Eye (tissue), 1 donor: Measurements from ENCODE around the gene SMAP2.
A peak's percentile ranks its signal among the peaks of the same experiment; 100 is the strongest.
"Not testable (repeated sequence)": the region's sequence is repeated elsewhere in the genome, so short reads cannot be mapped to it uniquely, and the experiment has no call there.

Experiments used
- DNase-seq: peaks from one replicate; pipeline ENCODE4 v3.0.0-alpha.2; 2015

Gene SMAP2

GRCh38 chr1:40373323-40374283, at the start of gene SMAP2:
SMAP2 (plus strand) TSS chr1:40373727; CDS start chr1:40374121, 394 bp downstream.
- DNase-seq = peak; percentile 98

DNA sequence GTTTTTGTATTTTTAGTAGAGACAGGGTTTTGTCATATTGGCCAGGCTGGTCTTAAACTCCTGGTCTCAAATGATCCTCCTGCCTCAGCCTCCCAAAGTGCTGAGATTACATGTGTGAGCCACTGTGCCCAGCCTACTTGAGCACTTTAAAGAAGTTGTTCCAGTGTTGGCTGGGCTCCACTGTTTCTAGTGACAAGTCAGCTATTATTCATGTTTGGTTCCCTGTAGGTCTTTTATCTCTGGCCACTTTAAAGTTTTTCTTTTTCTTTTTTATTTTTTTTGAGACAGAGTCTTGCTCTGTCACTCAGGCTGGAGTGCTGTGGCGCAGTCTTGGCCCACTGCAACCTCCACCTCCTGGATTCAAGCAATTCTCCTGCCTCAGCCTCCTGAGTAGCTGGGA, 42.1 kb upstream of the SMAP2 start:
- DNase-seq = not testable (repeated sequence)

DNA sequence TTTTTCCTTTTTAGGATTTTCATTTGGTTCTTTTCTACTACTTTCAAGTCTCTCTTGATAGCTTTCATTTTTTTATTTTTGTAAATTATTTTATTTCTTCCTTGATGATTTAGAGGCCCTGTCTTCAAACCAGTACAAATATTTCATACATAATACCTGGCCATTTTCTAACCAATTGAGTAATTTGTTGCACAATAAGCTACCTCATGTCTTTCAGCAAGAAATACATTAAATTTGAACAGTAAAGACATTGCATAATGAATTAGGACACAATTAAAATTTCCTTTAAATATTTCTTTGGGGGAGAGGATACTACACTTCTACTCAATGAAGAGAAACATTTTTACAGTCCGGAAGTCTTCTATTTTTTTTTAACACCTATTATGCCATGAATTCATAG, 40.8 kb upstream of the SMAP2 start:
- DNase-seq = no peak

DNA sequence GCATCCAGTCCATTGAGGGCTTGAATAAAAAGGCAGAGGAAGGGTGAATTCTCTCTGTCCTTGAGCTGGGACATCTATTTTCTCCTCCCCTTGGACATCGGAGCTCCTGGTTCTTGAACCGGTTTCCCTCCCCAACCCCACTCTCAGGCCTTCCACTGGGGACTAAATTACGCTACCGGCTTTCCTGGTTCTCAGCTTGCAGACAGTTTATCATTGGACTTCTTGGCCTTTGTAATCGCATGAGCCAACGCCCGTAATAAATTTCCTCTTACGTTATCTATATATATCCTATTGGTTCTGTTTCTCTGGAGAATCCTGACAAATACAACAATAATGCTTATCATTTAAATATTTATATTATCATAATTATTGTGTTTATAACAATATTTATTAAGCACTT, 36.1 kb upstream of the SMAP2 start:
- no peak for DNase-seq

DNA sequence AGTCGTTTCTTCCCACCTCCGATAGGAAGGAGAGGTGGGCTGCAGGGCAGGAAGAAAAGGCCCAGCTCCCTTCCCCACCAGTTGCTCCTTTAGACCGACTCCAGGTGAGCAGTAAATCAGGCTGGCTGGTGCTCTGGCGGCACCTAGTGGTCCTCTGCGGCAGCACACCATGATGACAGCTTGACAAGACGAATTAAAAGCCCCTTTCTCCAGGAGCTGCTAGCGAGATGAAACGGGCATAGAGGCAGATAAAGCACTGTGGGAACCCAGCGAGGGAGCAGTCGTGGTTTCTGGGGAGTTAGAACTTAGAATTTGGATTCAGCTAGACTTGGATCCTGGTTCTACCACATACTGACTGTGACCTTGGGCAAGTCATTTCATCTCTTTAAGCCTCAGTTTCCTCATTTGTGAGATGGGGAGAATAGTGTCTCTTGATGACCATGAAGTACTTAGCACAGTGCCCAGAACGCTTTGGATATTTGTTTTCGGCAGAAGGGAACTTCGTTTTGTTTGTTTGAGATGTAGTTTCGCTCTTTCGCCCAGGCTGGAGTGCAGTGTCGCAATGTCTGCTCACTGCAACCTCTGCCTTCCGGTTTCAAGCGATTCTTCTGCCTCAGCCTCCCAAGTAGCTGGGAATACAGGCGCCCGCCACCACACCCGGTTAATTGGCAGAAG, 34.6 kb upstream of the SMAP2 start:
- peak; percentile 95 for DNase-seq

DNA sequence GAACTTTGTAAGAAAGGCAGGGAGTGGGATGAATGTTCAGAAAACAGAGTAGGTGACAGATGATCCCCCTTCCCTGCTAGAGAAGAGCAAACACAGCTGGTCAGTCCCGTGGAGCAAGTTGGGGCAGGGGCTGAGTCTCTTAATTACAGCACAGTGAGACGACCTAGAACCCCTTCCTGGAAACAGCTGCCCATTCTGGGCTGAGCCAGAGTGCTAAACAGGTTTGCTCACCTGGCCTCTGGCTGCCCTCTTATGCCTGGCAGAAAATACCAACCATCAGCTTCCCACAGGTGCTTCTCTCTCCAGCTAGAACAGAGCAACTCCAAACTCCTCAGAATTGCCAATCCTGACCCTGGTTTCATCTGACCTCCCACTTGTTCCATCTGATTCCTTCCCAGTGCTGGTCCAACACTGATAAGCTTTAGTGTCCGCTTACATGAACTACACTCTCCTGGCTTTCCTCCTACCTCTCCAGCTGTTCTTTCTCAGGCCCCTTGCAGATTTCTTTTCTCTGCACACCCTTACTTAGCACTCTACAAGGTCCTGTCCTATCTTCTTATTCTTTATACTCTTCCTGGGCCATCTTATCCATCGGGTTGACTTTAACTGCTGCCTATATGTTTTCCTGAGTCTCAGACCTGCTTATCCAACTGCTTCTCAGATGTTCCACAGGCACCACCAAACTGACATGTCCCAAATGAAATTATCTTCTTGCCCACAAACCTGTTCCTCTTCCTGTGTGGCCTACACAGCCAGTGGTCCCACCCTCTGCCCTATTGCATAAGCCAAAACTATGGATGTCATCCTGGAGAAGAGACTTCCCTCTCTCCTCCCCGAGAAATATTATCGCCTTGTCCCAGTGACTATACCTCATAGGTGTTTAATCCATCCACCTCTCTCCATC, 33.9 kb upstream of the SMAP2 start:
- DNase-seq = no peak

DNA sequence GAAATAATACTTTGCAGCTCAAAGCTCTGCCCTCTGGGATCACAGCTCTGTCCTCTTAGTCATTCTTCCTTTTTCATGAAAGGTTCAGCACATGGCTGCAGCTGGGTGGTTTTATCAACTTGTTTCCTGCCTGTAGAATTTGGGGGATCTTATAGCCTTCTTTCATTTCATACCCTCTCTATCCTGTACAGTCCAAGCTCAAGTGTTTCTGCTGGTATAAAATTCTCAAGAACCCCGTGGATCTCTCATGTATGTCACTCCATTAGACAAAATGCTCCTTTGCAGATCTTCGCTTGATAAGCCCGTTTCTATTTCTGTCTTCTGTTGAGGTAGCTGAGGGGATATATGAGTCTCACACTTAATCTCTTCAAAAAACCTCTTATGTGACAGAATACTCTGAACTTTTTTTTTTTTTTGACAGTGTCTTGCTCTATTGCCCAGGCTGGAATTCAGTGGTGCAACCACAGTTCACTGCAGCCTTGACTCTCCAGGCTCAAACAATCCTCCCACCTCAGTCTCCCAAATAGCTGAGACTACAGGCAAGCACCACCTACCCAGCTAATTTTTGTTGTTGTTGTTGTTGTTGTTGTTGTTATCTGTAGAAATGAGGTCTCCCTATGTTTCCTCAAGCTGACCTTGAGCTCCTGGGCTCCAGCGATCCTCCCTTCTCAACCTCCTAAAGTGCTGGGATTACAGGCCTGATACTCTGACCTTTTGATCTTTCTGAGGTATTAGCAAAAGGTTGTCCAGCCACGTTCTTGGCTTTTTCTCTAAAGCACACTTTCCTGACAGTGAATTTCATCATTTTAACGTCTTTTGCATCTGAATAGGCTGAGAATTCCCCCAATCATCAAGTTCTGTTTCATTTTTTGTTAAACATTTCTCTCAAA, 31.8 kb upstream of the SMAP2 start:
- no peak for DNase-seq

DNA sequence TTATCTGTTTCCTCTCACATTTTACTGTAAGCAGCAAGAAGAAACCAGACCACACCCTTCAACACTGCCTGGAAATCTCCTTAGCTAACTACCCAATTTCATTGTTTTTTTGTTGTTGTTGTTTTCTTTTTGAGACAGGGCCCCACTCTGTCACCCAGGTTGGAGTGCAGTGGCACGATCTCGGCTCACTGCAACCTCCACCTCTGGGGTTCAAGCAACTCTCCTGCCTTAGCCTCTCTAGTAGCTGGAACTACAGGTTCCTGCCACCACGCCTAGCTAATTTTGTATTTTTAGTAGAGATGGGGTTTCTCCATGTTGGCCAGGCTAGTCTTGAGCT, 31.2 kb upstream of the SMAP2 start:
- not testable (repeated sequence) for DNase-seq

DNA sequence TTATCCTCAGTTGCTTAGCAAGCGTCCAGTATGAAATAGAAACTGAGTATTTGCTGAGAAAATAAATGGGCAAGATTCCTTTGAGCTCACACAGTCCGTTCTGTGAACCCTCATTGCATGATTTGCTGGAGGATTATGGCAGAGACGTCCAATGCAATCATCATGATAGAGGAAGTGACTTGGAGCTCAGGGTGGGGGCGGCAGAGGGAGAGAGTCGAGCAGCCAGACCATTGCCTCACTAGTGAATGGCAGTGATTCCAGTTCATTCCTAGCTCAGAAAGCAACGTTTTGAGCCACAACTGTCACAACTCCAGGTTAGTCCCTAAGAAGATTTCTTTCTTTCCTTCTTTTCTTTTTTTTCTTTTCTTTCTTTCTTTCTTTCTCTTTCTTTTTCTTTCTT, 28.9 kb upstream of the SMAP2 start:
- DNase-seq = peak; percentile 65

GRCh38 chr1:40350391-40350790, 23.1 kb upstream of the SMAP2 start:
- DNase-seq = no peak

DNA sequence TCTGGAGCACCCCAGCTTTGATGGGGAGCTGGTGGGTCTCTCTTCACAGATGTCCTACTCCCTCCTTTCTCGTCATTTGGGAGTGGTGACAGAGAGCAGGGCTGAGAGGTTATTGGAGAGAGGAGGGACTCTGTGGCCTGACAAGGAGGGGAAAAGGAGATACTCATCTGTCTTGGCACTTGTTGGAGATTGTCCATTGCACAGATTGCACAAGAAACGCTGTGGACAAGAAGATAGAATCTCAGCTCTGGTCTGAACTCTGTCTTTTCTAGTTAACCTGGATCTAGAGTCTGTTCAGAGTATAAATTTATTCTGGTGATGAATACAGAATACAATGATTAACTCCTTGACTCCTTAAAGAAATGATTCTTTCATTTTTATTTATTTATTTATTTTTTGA, 22.4 kb upstream of the SMAP2 start:
- no peak for DNase-seq

GRCh38 chr1:40352126-40352525, 21.4 kb upstream of the SMAP2 start:
- no peak for DNase-seq

- DNase-seq = no peak
These were observed 20.4 kb upstream of the SMAP2 start for GRCh38 chr1:40353082-40353481.

DNA sequence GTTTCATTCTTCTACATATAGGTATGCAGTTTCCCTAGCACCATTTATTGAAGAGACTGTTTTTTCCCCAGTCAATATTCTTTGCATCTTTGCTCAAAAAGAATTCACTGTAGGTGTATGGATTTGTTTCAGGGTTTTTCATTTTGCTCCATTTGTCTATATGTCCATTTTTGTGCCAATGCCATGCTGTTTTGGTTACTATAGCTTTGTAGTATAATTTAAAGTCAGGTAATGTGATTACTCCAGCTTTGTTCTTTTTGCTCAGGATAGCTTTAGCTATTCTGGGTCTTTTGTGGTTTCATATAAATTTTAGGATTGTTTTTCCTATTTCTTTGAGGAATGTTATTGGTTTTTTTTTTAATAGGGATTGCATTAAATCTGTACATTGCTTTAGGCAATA, 15.9 kb upstream of the SMAP2 start:
- no peak for DNase-seq

DNA sequence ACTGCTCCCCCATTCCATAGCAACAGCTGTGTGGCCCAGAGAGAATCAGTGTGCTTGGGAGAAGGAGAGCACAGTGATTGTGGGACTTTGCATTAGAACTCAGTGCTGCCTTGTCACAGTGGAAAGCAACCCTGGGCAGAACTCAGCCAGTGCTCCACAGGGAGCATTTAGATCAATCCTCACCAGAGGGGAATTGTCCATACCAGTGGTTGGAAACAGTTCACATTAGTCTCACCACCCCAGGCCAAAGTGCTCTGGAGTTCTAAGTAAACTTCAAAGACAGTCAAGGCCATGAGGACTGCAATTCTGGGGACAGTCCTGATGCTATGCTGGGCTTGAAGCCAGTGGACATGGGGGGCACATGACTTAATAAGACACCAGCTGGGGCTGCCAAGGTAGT, 12.9 kb upstream of the SMAP2 start:
- DNase-seq = no peak

- DNase-seq = no peak
These were observed 12.3 kb upstream of the SMAP2 start for GRCh38 chr1:40361201-40361600.

DNA sequence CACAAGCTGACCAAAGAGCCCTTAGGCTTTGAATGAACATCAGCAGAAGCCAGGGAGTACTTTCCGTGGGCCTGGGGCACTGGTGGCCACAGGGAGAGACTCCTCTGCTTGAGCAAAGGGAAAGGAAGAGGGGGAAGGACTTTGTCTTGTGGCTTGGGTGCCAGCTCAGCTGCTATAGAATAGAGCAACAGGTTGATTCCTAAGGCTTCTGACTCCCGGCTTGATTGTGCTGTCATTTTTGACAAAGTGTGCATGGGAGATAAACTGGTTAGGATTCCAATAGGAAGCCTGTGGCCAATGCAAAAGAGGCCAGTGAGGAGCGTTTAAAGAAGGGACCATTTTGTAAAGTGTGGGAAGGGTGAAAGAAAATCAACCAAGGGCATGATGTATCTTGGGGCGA, 11.9 kb upstream of the SMAP2 start:
- no peak for DNase-seq

DNA sequence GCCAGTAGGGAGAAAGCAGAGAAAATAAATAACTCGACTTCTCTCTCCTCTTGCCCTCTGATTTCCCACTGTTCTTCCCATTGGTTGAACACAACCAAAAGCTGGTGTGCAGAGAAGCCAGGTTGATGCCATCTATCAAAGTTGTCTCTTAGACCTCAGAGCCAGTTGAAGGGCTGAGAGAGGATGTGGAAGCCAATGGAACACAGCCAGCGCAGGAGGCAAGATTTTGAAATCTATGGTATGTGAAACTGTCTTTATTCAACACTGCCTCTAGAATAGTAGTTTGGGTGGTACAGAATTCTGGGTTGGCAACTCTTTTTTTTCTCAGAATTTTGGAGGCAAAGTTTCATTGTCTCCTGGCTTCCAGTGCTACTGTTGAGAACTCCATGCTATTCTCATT, 11.3 kb upstream of the SMAP2 start:
- DNase-seq = no peak

DNA sequence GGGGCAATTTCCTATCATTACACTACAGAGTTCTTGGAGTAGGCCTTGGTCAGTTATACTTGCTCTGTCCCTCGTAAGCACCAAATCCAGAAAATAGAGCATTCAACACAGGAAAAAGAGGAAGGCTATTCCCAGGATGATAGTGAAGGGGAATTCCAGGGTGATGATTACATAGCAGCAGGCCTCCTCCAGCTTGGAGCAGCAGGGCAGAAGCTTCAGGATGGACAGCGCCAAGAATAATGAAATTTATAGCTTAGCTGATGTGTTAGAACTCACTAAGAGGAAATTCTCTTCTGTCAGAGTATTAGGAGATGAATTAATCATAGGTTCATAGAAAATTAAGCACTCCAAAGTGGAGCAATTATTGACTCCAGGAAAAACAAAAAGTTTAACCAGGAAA, 10.8 kb upstream of the SMAP2 start:
- DNase-seq = no peak

DNA sequence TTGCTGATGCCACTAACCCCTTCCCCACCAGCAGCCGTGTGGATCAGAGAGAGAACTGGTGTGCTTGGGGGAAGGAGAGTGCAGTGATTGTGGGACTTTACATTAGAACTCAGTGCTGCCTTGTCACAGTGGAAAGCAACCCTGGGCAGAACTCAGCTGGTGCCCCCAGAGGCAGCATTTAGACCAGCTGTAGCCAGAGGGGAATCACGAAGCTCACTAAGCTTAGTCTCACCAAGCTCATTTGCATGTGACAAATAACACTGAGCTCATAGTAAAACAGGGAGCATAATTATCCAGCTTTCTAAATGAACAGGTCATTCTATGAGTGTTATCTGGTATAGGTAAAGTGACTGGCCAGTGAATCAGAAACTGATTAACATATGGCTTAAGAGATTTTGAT, 9.8 kb upstream of the SMAP2 start:
- no peak for DNase-seq

DNA sequence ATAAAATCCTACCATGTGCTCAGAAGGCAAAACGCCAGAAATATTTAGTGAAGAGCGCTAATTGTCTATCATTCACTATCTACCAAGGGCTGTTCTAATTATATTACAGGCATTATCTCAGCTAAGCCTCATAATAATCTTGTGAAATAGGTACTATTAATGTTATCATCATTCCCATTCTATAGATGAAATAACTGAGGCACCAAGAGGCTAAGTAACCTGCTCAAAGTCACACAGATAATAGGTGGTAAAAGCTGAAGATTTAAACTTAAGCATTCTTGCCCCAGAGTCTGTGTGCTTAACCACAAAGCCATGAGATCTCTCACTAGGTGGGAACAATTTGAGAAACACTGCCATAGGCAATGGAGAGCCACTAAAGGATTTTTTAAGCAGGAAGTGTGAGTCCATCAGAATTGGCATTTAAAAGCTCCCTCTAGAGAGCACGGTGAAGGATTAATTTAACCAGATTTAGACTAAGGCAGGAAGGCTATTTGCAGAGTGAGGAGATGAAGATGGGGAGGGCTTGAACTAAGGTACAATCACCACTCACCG, 1.7 kb upstream of the SMAP2 start:
- DNase-seq = no peak
